GOT3 (cell line): Measurements from ENCODE around the gene MAPT.
A peak's percentile ranks its signal among the peaks of the same experiment; 100 is the strongest.

Experiments used
- DNase-seq: peaks from one replicate; lab custom pipeline; 2025; ENCODE audit warnings: mixed read lengths; lab: John Stamatoyannopoulos, UW

MAPT gene

DNA sequence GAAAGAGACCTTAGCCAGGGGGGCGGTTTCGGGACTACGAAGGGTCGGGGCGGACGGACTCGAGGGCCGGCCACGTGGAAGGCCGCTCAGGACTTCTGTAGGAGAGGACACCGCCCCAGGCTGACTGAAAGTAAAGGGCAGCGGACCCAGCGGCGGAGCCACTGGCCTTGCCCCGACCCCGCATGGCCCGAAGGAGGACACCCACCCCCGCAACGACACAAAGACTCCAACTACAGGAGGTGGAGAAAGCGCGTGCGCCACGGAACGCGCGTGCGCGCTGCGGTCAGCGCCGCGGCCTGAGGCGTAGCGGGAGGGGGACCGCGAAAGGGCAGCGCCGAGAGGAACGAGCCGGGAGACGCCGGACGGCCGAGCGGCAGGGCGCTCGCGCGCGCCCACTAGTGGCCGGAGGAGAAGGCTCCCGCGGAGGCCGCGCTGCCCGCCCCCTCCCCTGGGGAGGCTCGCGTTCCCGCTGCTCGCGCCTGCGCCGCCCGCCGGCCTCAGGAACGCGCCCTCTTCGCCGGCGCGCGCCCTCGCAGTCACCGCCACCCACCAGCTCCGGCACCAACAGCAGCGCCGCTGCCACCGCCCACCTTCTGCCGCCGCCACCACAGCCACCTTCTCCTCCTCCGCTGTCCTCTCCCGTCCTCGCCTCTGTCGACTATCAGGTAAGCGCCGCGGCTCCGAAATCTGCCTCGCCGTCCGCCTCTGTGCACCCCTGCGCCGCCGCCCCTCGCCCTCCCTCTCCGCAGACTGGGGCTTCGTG lies at the start of gene MAPT:
Gene MAPT, plus strand, starts transcription at position 533 of the 763 bp plus-strand sequence. CDS start 67,784 bp downstream, outside the sequence.
- peak; percentile 82 for DNase-seq

- DNase-seq = no peak
Observed at GRCh38 chr17:45844695-45845375, 49.5 kb upstream of the MAPT start, which contains the start of gene SPPL2C. SPPL2C (plus strand) TSS chr17:45844881; CDS start chr17:45844907, 26 bp downstream.

DNA sequence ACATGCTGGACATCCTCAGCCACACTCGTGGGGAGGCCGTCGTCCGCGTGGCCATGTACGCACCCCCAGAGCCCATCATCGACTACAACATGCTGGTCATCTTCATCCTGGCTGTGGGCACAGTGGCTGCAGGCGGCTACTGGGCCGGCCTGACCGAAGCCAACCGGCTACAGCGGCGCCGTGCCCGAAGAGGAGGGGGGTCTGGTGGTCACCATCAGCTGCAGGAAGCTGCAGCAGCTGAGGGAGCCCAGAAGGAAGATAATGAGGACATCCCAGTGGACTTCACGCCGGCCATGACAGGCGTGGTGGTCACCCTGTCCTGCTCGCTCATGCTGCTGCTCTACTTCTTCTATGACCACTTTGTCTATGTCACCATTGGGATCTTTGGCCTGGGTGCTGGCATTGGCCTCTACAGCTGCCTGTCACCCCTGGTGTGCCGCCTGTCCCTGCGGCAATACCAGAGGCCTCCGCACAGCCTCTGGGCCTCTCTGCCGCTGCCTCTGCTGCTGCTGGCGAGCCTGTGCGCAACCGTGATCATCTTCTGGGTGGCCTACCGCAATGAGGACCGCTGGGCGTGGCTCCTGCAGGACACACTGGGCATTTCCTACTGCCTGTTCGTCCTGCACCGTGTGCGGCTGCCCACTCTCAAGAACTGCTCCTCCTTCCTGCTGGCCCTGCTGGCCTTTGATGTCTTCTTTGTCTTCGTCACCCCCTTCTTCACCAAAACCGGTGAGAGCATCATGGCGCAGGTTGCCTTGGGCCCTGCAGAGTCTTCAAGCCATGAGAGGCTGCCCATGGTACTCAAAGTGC lies 48.8 kb upstream of the MAPT start:
- no peak for DNase-seq

DNA sequence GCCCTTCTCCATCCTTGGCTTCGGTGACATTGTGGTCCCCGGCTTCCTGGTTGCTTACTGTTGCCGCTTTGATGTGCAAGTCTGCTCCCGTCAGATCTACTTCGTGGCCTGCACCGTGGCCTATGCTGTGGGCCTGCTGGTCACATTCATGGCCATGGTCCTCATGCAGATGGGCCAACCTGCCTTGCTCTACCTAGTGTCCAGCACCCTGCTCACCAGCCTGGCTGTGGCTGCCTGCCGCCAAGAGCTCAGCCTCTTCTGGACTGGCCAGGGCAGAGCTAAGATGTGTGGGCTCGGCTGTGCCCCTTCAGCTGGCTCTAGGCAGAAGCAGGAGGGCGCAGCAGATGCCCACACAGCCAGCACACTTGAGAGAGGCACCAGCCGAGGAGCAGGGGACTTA lies 48.1 kb upstream of the MAPT start:
- no peak for DNase-seq

- DNase-seq = no peak
Observed at GRCh38 chr17:45846646-45847045, 47.7 kb upstream of the MAPT start.

DNA sequence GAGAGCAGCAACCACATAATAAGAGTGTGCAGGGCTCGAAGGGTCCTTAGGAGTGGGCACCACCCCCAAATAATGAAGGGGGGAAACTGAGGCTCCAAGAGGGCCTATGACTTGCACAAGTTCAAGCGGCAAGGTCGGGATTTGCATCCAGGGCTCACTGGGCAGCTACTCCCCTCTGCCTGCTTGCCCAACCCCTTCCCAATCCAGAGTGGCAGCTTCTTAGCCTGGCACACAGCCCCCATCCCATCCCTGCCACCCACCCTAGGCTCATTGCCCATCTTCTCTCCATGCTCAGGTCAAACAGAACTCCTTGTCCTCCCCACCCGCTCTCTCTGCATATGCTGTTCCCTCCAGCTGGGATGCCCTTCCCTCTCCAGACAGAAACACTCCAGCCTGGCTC lies 47.3 kb upstream of the MAPT start:
- DNase-seq = no peak

DNA sequence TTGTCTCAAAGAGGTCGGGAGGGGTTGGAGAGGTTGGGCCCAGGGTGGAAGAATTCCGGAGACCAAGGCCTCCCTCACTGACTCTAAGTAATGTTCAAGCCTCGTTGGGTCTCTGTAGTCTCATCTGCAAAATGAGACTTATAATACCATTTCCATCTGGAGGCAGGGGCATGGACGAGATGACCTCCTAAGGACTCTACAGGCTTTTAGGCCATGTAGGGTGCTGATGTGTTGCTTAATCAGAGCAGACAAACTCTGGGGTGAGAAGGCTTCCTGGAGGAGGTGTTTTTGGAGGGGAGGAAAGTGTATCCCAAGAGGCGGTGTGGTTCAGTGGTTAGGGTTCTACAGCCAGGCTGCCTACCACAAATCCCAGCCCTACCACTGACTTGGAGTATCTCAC lies 46.6 kb upstream of the MAPT start:
- DNase-seq = no peak

DNA sequence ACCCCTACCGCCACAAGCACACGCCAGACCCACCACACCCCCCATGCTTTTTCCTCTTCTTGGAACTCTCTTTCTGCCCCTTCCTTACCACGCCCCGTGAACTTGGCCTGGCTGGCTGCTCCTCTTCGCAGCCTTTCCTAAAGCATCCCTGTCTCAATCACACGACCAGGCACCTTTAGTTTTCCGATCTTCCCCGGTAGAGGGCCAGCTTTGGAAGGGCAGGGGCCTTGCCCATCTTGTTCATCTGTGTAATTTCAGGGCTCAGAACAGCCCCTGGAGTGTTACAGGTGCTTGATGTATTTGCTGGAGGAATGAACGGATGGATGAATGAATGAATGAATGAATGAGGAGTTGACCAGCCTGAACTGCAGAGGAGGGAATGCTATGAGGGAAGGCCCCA lies 45.9 kb upstream of the MAPT start:
- no peak for DNase-seq

- no peak for DNase-seq
Observed at GRCh38 chr17:45848868-45849535, 45.4 kb upstream of the MAPT start.

DNA sequence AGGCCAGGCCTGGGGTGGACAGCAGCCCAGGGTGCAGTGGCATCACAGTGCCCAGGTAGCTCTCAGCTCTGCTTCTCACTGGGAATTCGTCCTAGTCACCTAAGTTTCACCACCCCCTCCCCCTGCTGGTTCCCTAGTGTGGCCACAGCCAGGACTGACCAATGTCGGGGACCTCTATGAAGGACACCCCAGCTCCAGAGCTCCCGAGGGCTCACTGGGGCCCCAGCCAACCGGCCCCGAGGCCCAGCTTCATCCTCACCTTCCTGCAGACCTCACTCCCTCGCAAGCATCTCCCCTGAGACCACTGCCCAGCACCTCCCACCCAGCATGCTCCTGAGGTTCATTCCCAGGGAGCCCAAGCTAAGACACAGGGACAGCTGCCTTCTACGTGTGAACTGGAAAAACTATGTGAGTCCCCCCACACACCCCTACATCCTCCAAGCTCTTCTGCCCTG lies 44.8 kb upstream of the MAPT start:
- no peak for DNase-seq

- DNase-seq = no peak
Observed at GRCh38 chr17:45850011-45850410, 44.3 kb upstream of the MAPT start.

DNA sequence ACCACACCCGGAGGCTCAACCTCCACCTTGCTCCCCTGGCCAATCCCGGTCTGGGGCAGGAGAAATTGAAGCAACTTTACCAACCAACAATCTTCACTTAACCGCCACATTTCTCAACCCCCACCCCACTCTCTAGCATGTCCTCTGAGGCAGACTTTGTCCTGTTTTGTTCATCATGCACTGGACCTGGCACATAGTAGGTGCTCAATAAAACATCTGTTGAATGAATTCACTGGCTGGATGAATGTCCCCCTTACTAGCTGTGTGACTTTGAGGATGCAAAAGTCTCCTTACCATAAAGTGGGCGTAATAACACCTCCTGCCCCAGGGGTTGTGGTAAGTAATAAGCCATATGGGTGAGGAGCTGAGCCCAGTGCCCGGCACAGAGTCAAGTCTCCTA lies 43.9 kb upstream of the MAPT start:
- DNase-seq = no peak

DNA sequence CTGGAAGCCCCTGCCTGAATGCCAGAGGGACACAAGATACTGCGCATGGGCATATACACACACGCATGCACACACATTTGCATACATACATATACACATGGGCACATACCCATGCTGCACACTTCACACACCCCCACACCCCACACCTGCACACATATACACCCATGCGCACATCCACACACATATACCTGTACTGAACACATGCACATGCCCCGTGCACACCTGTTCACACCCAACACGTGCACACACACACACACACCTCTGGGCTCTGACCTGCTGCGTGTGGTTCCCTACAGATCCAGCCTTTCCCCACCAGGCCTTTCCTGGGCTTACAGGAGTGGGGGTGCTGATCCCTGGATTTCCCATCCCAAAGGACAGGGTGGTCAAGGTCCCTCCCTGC lies 43.3 kb upstream of the MAPT start:
- DNase-seq = no peak

- DNase-seq = no peak
Observed at GRCh38 chr17:45851464-45851863, 42.9 kb upstream of the MAPT start.

DNA sequence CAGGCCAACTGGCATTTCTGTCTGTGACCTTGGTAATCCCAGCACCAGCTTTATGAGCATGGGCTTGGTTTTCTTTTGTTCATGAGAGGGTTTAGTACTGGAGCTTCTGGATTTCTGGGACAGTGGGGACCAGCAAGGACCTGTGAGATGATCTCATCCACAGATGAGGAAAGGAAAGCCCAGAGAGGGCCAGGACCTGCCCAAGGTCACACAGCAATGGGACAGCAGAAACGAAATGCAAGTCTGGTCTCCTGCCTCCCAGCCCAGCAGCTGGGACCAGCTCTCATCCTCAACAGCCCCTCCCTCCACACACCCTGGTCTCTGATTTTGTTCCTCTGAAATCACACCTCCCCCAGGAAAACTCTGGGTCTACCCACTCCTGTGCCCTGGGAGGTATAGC lies 42.5 kb upstream of the MAPT start:
- DNase-seq = no peak

DNA sequence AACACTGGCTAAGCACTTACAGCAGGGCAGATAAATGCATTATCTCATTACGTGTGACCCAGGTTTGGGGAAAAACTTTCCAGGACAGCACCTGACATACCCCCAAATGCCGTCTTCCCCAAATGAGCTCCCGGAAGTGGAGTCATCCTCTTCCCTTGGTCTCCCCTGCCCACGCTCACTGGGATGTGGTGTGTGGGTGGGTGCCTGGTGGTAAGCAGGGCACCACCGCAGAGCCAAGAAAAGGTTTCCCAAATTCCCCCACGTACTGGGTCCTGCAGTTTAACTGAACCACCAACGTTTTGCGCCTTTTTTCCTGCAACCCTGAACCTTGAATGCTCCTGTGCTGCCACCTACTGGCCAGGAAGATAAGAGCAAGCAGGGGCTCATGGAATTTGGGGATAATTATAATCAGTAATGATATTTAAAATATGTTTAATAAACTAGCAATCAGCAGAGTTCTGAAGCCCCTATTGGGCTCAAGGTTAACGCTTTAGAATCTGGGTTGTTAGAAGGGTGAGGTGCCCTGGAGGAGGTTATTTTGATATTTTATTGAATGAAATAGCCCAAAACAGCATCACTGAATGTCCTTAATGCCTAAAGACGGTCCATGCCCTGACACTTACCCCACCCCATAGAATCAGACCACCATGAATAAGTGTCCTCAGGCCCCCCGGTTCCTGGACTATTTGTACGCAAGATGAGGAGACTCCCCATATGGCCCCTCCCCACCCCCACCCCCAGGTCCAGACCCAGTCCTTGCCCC lies 41.6 kb upstream of the MAPT start:
- no peak for DNase-seq

DNA sequence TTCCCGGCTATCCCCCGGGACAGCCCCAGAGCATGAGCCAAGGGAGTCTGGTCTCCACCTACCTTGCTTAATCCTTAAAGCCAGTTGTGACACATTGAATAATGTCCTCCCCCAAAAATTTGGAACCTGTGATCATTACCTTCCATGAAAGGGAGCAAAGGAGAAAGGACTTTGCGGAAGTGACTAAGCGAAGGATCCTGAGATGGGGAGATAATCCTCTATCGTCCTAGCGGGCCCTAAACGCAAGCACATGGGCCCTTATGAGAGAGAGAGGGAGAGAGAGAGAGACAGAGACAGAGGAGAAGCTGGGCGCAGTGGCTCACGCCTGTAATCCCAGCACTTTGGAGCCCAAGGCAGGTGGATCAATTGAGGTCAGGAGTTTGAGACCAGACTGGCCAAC lies 40.1 kb upstream of the MAPT start:
- no peak for DNase-seq

- DNase-seq = no peak
Observed at GRCh38 chr17:45855691-45856336, 38.5 kb upstream of the MAPT start.

- DNase-seq = no peak
Observed at GRCh38 chr17:45857977-45858708, 36.2 kb upstream of the MAPT start.

GRCh38 chr17:45861165-45861564 lies 33.2 kb upstream of the MAPT start:
- DNase-seq = no peak
